Brain microvascular endothelial cell (primary cell): ENCODE data around the gene HOXB9.

Experiments
- DNase-seq: peaks from one replicate; pipeline ENCODE4 v3.0.0-alpha.2; 2020
- H3K27ac ChIP-seq: fragments of 250-450 bp; sonication (Bioruptor Pico); 2 replicates; pipeline ENCODE4 v1.5.1; 2020; ENCODE audit warnings: mild to moderate bottlenecking, moderate library complexity
- H3K27me3 ChIP-seq: fragments of 250-450 bp; sonication (Bioruptor Pico); replicated peaks from 2 replicates; pipeline ENCODE4 v1.5.1; 2020; ENCODE audit warnings: mild to moderate bottlenecking
- H3K36me3 ChIP-seq: fragments of 250-450 bp; sonication (Bioruptor Pico); replicated peaks from 2 replicates; pipeline ENCODE4 v1.5.1; 2020; ENCODE audit warnings: mild to moderate bottlenecking
- H3K4me3 ChIP-seq: 2 replicates; pipeline ENCODE4 v1.5.1; 2011; ENCODE audit warnings: low read depth, mild to moderate bottlenecking, control low read depth, low read length, moderate library complexity
- in situ Hi-C: cut with HindIII; loops from 2 replicates; pipeline ENCODE4 v1.10.0; 2017; ENCODE audit warnings: low sequenced_read_pairs, low pct_ligation_motif_present
- TF ChIP-seq, protein P1 (sequence below): IDR thresholded peaks from 2 replicates; pipeline ENCODE4 v1.5.1; 2011; ENCODE audit warnings: low read depth, mild to moderate bottlenecking, moderate library complexity, low read length, control low read depth, inconsistent platforms; ENCODE audit errors: missing control alignments

HOXB9 gene

DNA sequence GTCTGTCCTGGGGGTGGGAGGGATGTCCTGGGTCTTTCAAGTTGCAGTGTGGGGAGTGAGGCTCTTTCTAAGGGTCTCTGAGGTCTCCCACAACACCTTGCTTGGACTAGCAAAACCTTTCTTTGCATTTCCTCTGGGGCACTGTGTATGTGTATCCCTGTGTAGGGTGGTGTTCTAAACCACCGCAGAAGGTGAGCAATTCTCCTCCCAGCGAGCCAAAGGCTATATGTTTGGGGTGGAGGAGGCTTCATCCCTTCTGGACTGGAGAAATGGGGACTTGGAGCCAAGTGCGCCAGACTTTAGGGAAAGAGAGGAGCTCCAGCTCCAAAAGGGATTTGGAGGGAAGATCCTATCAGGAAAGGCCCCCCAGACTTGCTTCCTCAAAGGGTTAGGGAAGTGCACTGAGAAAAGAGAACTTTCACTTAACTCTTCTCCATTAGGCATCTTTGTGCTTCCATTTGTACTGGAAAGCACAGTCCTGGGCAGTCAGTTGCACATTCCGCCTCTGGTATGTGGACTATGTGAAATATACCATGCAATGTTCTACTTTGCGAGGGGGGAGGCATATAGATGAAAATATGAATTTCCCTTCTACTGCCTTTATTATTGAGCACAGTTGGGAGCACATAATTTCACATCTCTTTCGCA, 18.9 kb upstream of the HOXB9 start:
- DNase-seq, result no peak
- Histone ChIP-seq H3K27me3 (peaks cover 85% of the 10 kb centered on the region), H3K27ac (no peak overlapping the region), H3K36me3 (no peaks in the 10 kb centered on the region), H3K4me3 (no peak overlapping the region)
- TF ChIP-seq, protein P1, sequence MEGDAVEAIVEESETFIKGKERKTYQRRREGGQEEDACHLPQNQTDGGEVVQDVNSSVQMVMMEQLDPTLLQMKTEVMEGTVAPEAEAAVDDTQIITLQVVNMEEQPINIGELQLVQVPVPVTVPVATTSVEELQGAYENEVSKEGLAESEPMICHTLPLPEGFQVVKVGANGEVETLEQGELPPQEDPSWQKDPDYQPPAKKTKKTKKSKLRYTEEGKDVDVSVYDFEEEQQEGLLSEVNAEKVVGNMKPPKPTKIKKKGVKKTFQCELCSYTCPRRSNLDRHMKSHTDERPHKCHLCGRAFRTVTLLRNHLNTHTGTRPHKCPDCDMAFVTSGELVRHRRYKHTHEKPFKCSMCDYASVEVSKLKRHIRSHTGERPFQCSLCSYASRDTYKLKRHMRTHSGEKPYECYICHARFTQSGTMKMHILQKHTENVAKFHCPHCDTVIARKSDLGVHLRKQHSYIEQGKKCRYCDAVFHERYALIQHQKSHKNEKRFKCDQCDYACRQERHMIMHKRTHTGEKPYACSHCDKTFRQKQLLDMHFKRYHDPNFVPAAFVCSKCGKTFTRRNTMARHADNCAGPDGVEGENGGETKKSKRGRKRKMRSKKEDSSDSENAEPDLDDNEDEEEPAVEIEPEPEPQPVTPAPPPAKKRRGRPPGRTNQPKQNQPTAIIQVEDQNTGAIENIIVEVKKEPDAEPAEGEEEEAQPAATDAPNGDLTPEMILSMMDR, result no peak
- in situ Hi-C loops, result no loop called here

DNA sequence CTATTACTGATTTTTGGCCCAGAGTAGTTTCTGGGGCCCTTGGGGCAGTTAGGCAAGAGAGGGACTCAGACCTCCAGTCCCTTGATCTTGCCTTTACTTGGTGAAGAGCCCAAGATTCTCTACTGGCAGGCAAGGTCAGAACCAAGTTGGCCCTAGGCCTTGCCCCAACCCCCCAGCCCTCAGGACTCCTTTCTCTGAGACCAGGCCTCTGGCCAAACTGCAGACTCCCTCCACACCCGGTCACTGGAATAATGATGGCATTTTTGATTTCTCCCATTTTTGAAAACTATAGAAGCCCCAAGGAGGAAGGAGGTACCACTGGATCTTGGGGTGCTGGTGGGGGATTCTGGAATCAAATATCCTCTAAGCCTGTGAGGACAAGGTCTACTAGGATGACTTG, 18.0 kb upstream of the HOXB9 start:
- no peaks in the 10 kb centered on the region for H3K36me3 ChIP-seq
- H3K27me3 ChIP-seq, result peaks cover 90% of the 10 kb centered on the region
- in situ Hi-C loops, result no loop called here
- H3K4me3 ChIP-seq, result no peak overlapping the region
- H3K27ac ChIP-seq, result no peak overlapping the region
- TF ChIP-seq, protein P1, result no peak
- DNase-seq, result no peak

DNA sequence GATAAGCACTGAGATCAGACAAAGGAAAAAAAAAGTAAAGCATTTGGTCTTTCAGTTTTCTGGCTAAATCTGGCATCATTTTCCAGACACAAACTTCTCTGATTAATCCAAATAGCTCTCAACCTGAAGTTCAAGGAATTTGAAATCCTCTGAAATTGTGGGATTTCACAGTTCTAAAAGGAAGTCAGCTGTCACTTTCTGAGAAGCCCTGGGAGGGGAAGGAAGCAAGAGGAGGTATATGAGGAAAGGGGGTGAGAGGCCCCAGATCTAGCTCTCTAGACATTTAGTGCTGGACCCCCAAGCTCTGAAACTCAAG, 17.5 kb upstream of the HOXB9 start:
- Histone ChIP-seq H3K4me3 (no peak overlapping the region), H3K36me3 (no peaks in the 10 kb centered on the region), H3K27ac (no peak overlapping the region), H3K27me3 (peaks cover 93% of the 10 kb centered on the region)
- TF ChIP-seq, protein P1, result no peak
- no peak for DNase-seq
- in situ Hi-C loops, result no loop called here

DNA sequence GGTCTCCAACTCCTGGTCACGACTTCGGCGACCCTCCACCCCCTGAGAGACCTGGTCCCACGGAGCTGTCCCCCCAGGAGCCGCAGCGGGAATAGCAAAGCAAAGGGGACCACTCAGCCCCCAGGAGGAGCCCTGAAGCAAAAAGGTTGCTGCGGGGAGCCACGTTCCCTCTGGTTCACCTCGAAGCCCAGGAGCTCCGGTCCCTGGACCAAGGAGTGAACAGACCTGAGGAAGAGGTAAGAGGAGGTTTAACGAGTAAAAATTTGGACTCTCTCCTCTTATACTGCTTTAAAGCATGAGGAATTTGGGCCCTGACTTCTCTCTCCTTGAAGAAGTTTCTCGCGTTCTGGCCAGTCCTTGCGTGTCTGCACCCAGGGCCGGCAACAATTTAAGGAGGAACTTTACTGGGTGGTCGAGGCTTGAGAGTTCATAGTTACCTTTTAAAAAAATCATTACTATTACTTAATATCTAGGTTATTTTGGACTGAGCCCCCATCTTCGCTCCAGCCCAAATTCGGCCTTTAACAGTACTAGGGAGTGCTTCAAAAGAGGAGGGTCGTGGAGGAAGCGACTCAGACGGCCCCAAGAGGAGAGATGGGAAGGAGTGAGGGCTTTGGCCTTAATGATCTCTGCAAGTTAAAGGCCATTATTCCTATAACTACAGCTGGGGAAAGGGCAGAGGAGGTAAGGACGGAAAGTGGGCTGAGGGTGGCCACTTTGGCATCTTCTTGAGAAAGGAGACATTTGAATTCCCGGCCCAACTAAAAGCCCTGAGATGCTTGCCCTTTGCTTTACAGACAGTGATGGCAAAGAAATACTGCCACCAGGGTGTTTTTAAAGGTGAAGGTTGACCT, 16.9 kb upstream of the HOXB9 start:
- Histone ChIP-seq H3K27me3 (peaks cover 96% of the 10 kb centered on the region), H3K36me3 (no peaks in the 10 kb centered on the region), H3K27ac (no peak overlapping the region), H3K4me3 (no peak overlapping the region)
- TF ChIP-seq, protein P1, result no peak
- DNase-seq, result no peak
- in situ Hi-C loops, result no loop called here

DNA sequence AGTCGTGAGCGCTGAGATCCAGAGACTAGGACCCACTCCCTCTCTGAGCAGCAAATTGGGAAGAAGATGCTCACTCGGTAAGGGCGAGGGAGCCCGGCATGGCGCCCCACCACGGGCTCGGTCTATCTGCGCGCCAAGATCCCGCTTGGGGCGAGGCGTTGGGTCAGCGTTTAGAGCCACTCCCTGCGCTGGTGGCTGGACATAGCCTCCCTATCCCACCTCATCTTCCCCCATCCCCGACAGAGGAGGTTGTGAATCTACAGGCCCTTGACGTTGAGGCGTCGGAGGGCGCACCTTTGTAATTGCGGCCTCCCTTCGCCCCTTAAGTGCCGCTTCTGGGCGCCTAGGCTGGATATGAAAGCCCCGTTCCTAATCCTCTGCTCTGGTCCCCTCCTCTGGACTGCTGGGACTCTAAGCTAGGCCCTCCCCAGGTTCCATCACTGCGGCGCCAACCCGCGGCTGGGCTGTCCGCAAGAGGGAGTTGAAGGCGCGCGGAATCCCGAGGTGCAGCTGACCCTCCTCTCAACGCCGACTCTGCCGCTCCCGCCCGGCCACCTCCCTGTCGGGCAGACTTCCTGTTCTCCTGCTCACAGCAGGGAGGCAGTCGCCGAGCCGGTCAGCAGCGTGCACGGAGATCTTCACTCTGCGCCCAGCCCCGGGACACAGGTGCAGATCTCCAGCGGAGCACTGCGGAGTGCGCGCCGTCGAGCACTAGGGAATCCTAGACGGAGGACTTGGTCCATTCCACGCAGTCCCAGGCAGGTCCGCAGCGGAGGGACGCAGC, 16.1 kb upstream of the HOXB9 start:
- TF ChIP-seq, protein P1, result peak; percentile 1
- Histone ChIP-seq H3K4me3 (no peak overlapping the region), H3K27me3 (peaks cover 97% of the 10 kb centered on the region), H3K27ac (no peak overlapping the region), H3K36me3 (no peaks in the 10 kb centered on the region)
- in situ Hi-C loops, result no loop called here
- no peak for DNase-seq
